ENCODE measurements around the gene TMEM63C. TPM values are rescaled to one million over a fixed set of nuclear protein-coding genes. Genes with fewer than 3 reads are reported as not detected.

The TMEM63C gene
- total and polyA plus RNA-seq, 7 donors: 0.04 to 0.58 (median 0.21) TPM; not detected in 3

- 72 to 81% (median 74%) methylated on average over 6 of the region's 6 CpGs for whole genome bisulfite sequencing, 3 donors
- no peaks in the 10 kb centered on the region for H3K27me3 ChIP-seq (ENCODE audit: insufficient read depth in 3 of 3, low read length in 2 of 3)
- ATAC-seq: no peak
- intact Hi-C loops (cut with DNase I): no loop called here
- no peak for DNase-seq
- no peaks in the 10 kb centered on the region for H3K9me3 ChIP-seq
- H3K36me3 ChIP-seq (ENCODE audit: insufficient read depth in 1 of 2, low read depth in 1 of 2): peaks cover 18 to 100% of the 10 kb centered on the region in 2 donors
- H3K27ac ChIP-seq: no peak overlapping the region
- no peak overlapping the region for H3K4me3 ChIP-seq
- no peak for TF ChIP-seq CTCF (IDR thresholded peaks at IDR 0.05)
- H3K4me1 ChIP-seq: no peaks in the 10 kb centered on the region
These were observed 100.3 kb downstream of the TMEM63C start for GRCh38 chr14:77281852-77282410.

- no peaks in the 10 kb centered on the region for H3K9me3 ChIP-seq
- WGBS, 3 donors: 49 to 57% (median 53%) methylated on average over 4 of the region's 4 CpGs
- H3K27ac ChIP-seq: no peak overlapping the region
- intact Hi-C loops (cut with DNase I): no loop called here
- peaks cover 18 to 100% of the 10 kb centered on the region in 2 donors for H3K36me3 ChIP-seq (ENCODE audit: insufficient read depth in 1 of 2, low read depth in 1 of 2)
- no peak overlapping the region for H3K4me3 ChIP-seq
- no peaks in the 10 kb centered on the region for H3K4me1 ChIP-seq
- ATAC-seq: no peak
- no peaks in the 10 kb centered on the region for H3K27me3 ChIP-seq (ENCODE audit: insufficient read depth in 3 of 3, low read length in 2 of 3)
- DNase-seq: no peak
- no peak for TF ChIP-seq CTCF (IDR thresholded peaks at IDR 0.05)
These were observed 102.5 kb downstream of the TMEM63C start for GRCh38 chr14:77284066-77284465.

- H3K9me3 ChIP-seq: no peaks in the 10 kb centered on the region
- no peak for TF ChIP-seq CTCF (IDR thresholded peaks at IDR 0.05)
- no peaks in the 10 kb centered on the region for H3K27me3 ChIP-seq (ENCODE audit: insufficient read depth in 3 of 3, low read length in 2 of 3)
- ATAC-seq (no peak), DNase-seq (no peak)
- H3K4me3 ChIP-seq: no peak overlapping the region
- intact Hi-C loops (cut with DNase I): no loop called here
- H3K27ac ChIP-seq: no peak overlapping the region
- 89 to 99% (median 92%) methylated on average over 5 of the region's 5 CpGs for WGBS, 3 donors
- H3K36me3 ChIP-seq (ENCODE audit: insufficient read depth in 1 of 2, low read depth in 1 of 2): peaks cover 18 to 100% of the 10 kb centered on the region in 2 donors
- no peaks in the 10 kb centered on the region for H3K4me1 ChIP-seq
These were observed 102.9 kb downstream of the TMEM63C start for GRCh38 chr14:77284466-77284865.

DNA sequence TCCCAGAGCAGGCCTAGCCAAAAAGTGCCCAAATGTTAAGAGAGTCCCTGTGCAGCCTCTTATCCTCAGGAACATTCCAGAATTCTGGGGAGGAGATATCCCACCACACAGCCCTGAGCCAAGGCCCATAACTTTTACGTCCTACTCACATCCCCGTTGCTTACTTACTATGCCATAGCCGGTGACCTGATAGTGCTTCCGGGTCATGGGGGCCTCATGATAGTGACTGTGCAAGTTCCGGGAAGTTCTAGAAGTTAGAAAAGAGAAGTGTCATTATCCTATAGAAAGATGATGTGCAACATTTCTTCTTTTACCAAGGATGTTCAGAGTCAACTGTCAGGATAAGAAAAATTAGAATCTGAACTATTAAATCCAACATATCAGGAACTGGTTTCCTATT is 105.0 kb downstream of the TMEM63C start:
- TF ChIP-seq CTCF (IDR thresholded peaks at IDR 0.05): no peak
- WGBS, 3 donors: 89 to 94% (median 93%) methylated on average over 5 of the region's 5 CpGs
- DNase-seq: no peak
- H3K4me3 ChIP-seq: no peak overlapping the region
- H3K4me1 ChIP-seq: no peaks in the 10 kb centered on the region
- ATAC-seq: no peak
- intact Hi-C loops (cut with DNase I): no loop called here
- no peak overlapping the region for H3K27ac ChIP-seq
- H3K9me3 ChIP-seq: no peaks in the 10 kb centered on the region
- H3K27me3 ChIP-seq (ENCODE audit: insufficient read depth in 3 of 3, low read length in 2 of 3): no peaks in the 10 kb centered on the region
- peaks cover 14 to 100% of the 10 kb centered on the region in 2 donors for H3K36me3 ChIP-seq (ENCODE audit: insufficient read depth in 1 of 2, low read depth in 1 of 2)

- H3K4me3 ChIP-seq: no peak overlapping the region
- intact Hi-C loops (cut with DNase I): no loop called here
- H3K9me3 ChIP-seq: no peaks in the 10 kb centered on the region
- H3K36me3 ChIP-seq (ENCODE audit: insufficient read depth in 1 of 2, low read depth in 1 of 2): peaks cover 6 to 97% of the 10 kb centered on the region in 2 donors
- no peak for ATAC-seq
- H3K27ac ChIP-seq: no peak overlapping the region
- 80 to 90% (median 84%) methylated on average over 4 of the region's 4 CpGs for WGBS, 3 donors
- no peak for TF ChIP-seq CTCF (IDR thresholded peaks at IDR 0.05)
- no peaks in the 10 kb centered on the region for H3K4me1 ChIP-seq
- H3K27me3 ChIP-seq (ENCODE audit: insufficient read depth in 3 of 3, low read length in 2 of 3): no peaks in the 10 kb centered on the region
- no peak for DNase-seq
These were observed 109.1 kb downstream of the TMEM63C start for GRCh38 chr14:77290705-77291104.

All from psoas muscle (tissue), 8 donors.